GM23338 (cell line): ENCODE data around the gene COX10. TPM values are rescaled to one million over a fixed set of nuclear protein-coding genes. Genes with fewer than 3 reads are reported as not detected.

Source experiments
- ATAC-seq: fragments of 200-7000 bp; cut with Tn5 transposase; 3 replicates; pipeline ENCODE4 v1.9.1; 2020
- DNase-seq: peaks from one replicate; pipeline ENCODE4 v3.0.0-alpha.2; 2015; ENCODE audit warnings: low spot score
- H2AFZ ChIP-seq: fragments of 200-600 bp; sonication (generic); 2 replicates; pipeline ENCODE4 v1.8.0; 2016; ENCODE audit warnings: antibody characterized with exemption, mild to moderate bottlenecking, moderate library complexity
- H3F3A ChIP-seq: fragments of 200-600 bp; sonication (generic); replicated peaks from 2 replicates; pipeline ENCODE4 v1.8.0; 2017; ENCODE audit warnings: antibody characterized with exemption, mixed run types, low read depth
- H3K27ac ChIP-seq: fragments of 200-600 bp; sonication (generic); 2 replicates; pipeline ENCODE4 v1.6.1; 2016; ENCODE audit warnings: low read depth
- H3K27me3 ChIP-seq: fragments of 200-600 bp; sonication (generic); 2 replicates; pipeline ENCODE4 v1.8.0; 2016; ENCODE audit warnings: mild to moderate bottlenecking, mixed run types, moderate library complexity; ENCODE audit not compliant: insufficient read depth
- H3K36me3 ChIP-seq: fragments of 200-600 bp; sonication (generic); 2 replicates; pipeline ENCODE4 v1.8.0; 2016; ENCODE audit warnings: mild to moderate bottlenecking; ENCODE audit not compliant: insufficient read depth
- H3K4me1 ChIP-seq: fragments of 200-600 bp; sonication (generic); 2 replicates; pipeline ENCODE4 v1.8.0; 2016; ENCODE audit warnings: mild to moderate bottlenecking, moderate library complexity; ENCODE audit not compliant: insufficient read depth
- H3K4me2 ChIP-seq: fragments of 200-600 bp; sonication (generic); 2 replicates; pipeline ENCODE4 v1.7.1; 2017; ENCODE audit warnings: mixed run types
- H3K4me3 ChIP-seq: fragments of 200-600 bp; sonication (generic); 2 replicates; pipeline ENCODE4 v1.6.1; 2016; ENCODE audit warnings: mixed run types
- H3K79me2 ChIP-seq: fragments of 200-600 bp; sonication (generic); replicated peaks from 2 replicates; pipeline ENCODE4 v1.8.0; 2017; ENCODE audit warnings: mild to moderate bottlenecking; ENCODE audit not compliant: insufficient read depth
- H3K9me2 ChIP-seq: fragments of 200-600 bp; sonication (generic); 2 replicates; pipeline ENCODE4 v1.8.0; 2017; ENCODE audit not compliant: insufficient read depth
- H4K20me1 ChIP-seq: fragments of 200-600 bp; sonication (generic); replicated peaks from 2 replicates; pipeline ENCODE4 v1.8.0; 2017; ENCODE audit warnings: mild to moderate bottlenecking; ENCODE audit not compliant: insufficient read depth
- H3K27ac Mint-ChIP-seq: 2 replicates; pipeline ENCODE4 v1.8.0; 2020; ENCODE audit warnings: inconsistent platforms, mild to moderate bottlenecking, moderate library complexity, mixed read lengths
- H3K27me3 Mint-ChIP-seq: 3 replicates; pipeline ENCODE4 v1.8.0; 2022; ENCODE audit warnings: low read depth, mild to moderate bottlenecking, moderate library complexity, mixed read lengths, inconsistent platforms; ENCODE audit not compliant: insufficient read depth, poor library complexity
- H3K36me3 Mint-ChIP-seq: 3 replicates; pipeline ENCODE4 v1.8.0; 2021; ENCODE audit warnings: low read depth, mild to moderate bottlenecking, inconsistent platforms, moderate library complexity, mixed read lengths
- H3K4me1 Mint-ChIP-seq: 3 replicates; pipeline ENCODE4 v1.8.0; 2020; ENCODE audit warnings: mild to moderate bottlenecking, inconsistent platforms, mixed read lengths
- H3K4me3 Mint-ChIP-seq: 3 replicates; pipeline ENCODE4 v1.8.0; 2021; ENCODE audit warnings: moderate library complexity, mild to moderate bottlenecking, inconsistent platforms, mixed read lengths
- H3K9me3 Mint-ChIP-seq: 3 replicates; pipeline ENCODE4 v1.8.0; 2020; ENCODE audit warnings: moderate library complexity, mild to moderate bottlenecking, inconsistent platforms, mixed read lengths
- CREB1 ChIP-seq: fragments of 250-450 bp; sonication (Bioruptor Pico); IDR thresholded peaks from 2 replicates; pipeline ENCODE4 v1.5.0; 2020; ENCODE audit warnings: low read depth, mild to moderate bottlenecking, moderate library complexity
- JUNB ChIP-seq: IDR thresholded peaks from one replicate; pipeline ENCODE4 v1.6.1; 2016; ENCODE audit warnings: antibody characterized with exemption; ENCODE audit not compliant: unreplicated experiment
- POLR2AphosphoS5 ChIP-seq: IDR thresholded peaks from 2 replicates; pipeline ENCODE4 v1.6.1; 2016; ENCODE audit warnings: antibody characterized with exemption, low read depth
- ZNF114 ChIP-seq: fragments of 250-450 bp; sonication (Bioruptor Pico); IDR thresholded peaks from 2 replicates; pipeline ENCODE4 v1.5.0; 2020; ENCODE audit warnings: mild to moderate bottlenecking, moderate library complexity
- ZNF331 ChIP-seq: fragments of 250-450 bp; sonication (Bioruptor Pico); IDR thresholded peaks from 2 replicates; pipeline ENCODE4 v1.5.0; 2020; ENCODE audit warnings: low read depth, mild to moderate bottlenecking, moderate library complexity
- polyA plus RNA-seq: library from polyadenylated mRNA; unstranded; fragments of >200 nt; fragmentation: Nextera tagmentation; extraction: Ambion mirVana; gene quantifications from 2 replicates; pipeline ENCODE4 v1.2.1, GENCODE V29; 2016
- total RNA-seq: library from RNA; depleted of rRNA; stranded (reverse); fragments of >200 nt; shearing (Covaris generic); gene quantifications from 2 replicates; pipeline ENCODE4 v1.2.3, GENCODE V29; 2014
- TF ChIP-seq, protein P1 (sequence below), 2 experiments: fragments of 200-600 bp in 1 of 2; sonication (generic) in 1 of 2; conservative IDR thresholded peaks; 2 replicates each; pipeline versions ENCODE4 v1.5.1 to v1.6.1; 2016 to 2017; ENCODE audit warnings: antibody characterized with exemption in 2 of 2, low read depth in 2 of 2, mild to moderate bottlenecking in 2 of 2, moderate library complexity in 1 of 2
- TF ChIP-seq, protein P2 (sequence below): IDR thresholded peaks from 2 replicates; pipeline ENCODE4 v1.6.1; 2016; ENCODE audit warnings: antibody characterized with exemption
- TF ChIP-seq, protein P3 (sequence below): fragments of 250-450 bp; sonication (Bioruptor Pico); IDR thresholded peaks from 2 replicates; pipeline ENCODE4 v1.5.0; 2020; ENCODE audit warnings: mild to moderate bottlenecking, moderate library complexity

The COX10 gene
- total and polyA plus RNA-seq, 2 experiments from 2014 or later: 25.7 to 46.6 TPM

DNA sequence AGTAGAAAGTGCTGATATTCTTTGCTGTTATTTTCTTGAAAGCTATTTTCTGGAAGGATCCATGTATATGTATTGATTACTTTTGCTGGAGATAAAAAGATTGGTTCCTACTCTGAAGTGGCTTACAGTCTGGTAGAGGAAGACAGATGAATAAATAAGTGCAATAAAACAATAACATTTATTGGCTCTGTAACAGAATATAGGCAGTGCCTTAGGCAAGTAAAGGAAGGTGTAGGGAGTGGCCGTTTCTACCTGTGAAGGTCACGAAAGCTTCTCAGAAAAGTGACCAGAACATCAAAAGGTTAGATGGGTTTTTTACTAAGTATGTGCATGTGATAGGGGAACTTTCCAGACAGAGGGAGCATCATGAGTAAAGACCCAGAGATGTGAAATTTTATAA lies 43.1 kb downstream of the COX10 start:
- Histone ChIP-seq H3K36me3 (no peaks in the 10 kb centered on the region), H3K4me1 (peaks cover 15% of the 10 kb centered on the region), H3K4me2 (no peak overlapping the region; the same call in 1 of the 2 replicates), H3K27ac (no peak overlapping the region; the same call in 1 of the 2 replicates), H3K9me2 (no peaks in the 10 kb centered on the region), H3F3A (no peaks in the 10 kb centered on the region), H4K20me1 (no peaks in the 10 kb centered on the region), H2AFZ (no peak overlapping the region), H3K27me3 (no peaks in the 10 kb centered on the region), H3K4me3 (no peak overlapping the region), H3K79me2 (peaks cover 37% of the 10 kb centered on the region)
- TF ChIP-seq, protein P1, sequence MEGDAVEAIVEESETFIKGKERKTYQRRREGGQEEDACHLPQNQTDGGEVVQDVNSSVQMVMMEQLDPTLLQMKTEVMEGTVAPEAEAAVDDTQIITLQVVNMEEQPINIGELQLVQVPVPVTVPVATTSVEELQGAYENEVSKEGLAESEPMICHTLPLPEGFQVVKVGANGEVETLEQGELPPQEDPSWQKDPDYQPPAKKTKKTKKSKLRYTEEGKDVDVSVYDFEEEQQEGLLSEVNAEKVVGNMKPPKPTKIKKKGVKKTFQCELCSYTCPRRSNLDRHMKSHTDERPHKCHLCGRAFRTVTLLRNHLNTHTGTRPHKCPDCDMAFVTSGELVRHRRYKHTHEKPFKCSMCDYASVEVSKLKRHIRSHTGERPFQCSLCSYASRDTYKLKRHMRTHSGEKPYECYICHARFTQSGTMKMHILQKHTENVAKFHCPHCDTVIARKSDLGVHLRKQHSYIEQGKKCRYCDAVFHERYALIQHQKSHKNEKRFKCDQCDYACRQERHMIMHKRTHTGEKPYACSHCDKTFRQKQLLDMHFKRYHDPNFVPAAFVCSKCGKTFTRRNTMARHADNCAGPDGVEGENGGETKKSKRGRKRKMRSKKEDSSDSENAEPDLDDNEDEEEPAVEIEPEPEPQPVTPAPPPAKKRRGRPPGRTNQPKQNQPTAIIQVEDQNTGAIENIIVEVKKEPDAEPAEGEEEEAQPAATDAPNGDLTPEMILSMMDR (conservative IDR thresholded peaks at IDR 0.05; ENCODE audit: low read depth in 2 of 2): no peak
- TF ChIP-seq ZNF331 (CRISPR knock-in tag): no peak
- TF ChIP-seq, protein P2, sequence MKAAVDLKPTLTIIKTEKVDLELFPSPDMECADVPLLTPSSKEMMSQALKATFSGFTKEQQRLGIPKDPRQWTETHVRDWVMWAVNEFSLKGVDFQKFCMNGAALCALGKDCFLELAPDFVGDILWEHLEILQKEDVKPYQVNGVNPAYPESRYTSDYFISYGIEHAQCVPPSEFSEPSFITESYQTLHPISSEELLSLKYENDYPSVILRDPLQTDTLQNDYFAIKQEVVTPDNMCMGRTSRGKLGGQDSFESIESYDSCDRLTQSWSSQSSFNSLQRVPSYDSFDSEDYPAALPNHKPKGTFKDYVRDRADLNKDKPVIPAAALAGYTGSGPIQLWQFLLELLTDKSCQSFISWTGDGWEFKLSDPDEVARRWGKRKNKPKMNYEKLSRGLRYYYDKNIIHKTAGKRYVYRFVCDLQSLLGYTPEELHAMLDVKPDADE: no peak
- TF ChIP-seq, protein P3, sequence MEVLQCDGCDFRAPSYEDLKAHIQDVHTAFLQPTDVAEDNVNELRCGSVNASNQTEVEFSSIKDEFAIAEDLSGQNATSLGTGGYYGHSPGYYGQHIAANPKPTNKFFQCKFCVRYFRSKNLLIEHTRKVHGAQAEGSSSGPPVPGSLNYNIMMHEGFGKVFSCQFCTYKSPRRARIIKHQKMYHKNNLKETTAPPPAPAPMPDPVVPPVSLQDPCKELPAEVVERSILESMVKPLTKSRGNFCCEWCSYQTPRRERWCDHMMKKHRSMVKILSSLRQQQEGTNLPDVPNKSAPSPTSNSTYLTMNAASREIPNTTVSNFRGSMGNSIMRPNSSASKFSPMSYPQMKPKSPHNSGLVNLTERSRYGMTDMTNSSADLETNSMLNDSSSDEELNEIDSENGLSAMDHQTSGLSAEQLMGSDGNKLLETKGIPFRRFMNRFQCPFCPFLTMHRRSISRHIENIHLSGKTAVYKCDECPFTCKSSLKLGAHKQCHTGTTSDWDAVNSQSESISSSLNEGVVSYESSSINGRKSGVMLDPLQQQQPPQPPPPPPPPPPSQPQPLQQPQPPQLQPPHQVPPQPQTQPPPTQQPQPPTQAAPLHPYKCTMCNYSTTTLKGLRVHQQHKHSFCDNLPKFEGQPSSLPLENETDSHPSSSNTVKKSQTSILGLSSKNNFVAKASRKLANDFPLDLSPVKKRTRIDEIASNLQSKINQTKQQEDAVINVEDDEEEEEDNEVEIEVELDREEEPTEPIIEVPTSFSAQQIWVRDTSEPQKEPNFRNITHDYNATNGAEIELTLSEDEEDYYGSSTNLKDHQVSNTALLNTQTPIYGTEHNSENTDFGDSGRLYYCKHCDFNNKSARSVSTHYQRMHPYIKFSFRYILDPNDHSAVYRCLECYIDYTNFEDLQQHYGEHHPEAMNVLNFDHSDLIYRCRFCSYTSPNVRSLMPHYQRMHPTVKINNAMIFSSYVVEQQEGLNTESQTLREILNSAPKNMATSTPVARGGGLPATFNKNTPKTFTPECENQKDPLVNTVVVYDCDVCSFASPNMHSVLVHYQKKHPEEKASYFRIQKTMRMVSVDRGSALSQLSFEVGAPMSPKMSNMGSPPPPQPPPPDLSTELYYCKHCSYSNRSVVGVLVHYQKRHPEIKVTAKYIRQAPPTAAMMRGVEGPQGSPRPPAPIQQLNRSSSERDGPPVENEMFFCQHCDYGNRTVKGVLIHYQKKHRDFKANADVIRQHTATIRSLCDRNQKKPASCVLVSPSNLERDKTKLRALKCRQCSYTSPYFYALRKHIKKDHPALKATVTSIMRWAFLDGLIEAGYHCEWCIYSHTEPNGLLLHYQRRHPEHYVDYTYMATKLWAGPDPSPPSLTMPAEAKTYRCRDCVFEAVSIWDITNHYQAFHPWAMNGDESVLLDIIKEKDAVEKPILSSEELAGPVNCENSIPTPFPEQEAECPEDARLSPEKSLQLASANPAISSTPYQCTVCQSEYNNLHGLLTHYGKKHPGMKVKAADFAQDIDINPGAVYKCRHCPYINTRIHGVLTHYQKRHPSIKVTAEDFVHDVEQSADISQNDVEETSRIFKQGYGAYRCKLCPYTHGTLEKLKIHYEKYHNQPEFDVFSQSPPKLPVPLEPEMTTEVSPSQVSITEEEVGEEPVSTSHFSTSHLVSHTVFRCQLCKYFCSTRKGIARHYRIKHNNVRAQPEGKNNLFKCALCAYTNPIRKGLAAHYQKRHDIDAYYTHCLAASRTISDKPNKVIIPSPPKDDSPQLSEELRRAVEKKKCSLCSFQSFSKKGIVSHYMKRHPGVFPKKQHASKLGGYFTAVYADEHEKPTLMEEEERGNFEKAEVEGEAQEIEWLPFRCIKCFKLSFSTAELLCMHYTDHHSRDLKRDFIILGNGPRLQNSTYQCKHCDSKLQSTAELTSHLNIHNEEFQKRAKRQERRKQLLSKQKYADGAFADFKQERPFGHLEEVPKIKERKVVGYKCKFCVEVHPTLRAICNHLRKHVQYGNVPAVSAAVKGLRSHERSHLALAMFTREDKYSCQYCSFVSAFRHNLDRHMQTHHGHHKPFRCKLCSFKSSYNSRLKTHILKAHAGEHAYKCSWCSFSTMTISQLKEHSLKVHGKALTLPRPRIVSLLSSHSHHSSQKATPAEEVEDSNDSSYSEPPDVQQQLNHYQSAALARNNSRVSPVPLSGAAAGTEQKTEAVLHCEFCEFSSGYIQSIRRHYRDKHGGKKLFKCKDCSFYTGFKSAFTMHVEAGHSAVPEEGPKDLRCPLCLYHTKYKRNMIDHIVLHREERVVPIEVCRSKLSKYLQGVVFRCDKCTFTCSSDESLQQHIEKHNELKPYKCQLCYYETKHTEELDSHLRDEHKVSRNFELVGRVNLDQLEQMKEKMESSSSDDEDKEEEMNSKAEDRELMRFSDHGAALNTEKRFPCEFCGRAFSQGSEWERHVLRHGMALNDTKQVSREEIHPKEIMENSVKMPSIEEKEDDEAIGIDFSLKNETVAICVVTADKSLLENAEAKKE: no peak
- no peak for TF ChIP-seq JUNB
- no peak for TF ChIP-seq POLR2AphosphoS5
- no peak for TF ChIP-seq CREB1 (CRISPR knock-in tag)
- no peak for TF ChIP-seq ZNF114 (CRISPR knock-in tag)
- H3K36me3 Mint-ChIP-seq: no peaks in the 10 kb centered on the region
- H3K4me1 Mint-ChIP-seq: peaks cover 25% of the 10 kb centered on the region
- no peaks in the 10 kb centered on the region for H3K27me3 Mint-ChIP-seq
- H3K9me3 Mint-ChIP-seq: no peaks in the 10 kb centered on the region
- no peak overlapping the region for H3K27ac Mint-ChIP-seq
- no peak for ATAC-seq
- H3K4me3 Mint-ChIP-seq: no peak overlapping the region
- DNase-seq: no peak
